Fibroblast of lung (primary cell): ENCODE results near the gene TRPC4AP. TPM values are rescaled to one million over a fixed set of nuclear protein-coding genes. Genes with fewer than 3 reads are reported as not detected.
"Not testable (repeated sequence)": the region's sequence is repeated elsewhere in the genome, so short reads cannot be mapped to it uniquely, and the experiment has no call there.

Experiments
- DNase-seq, 2 donors: peaks; one replicate each; pipeline versions ENCODE4 v3.0.0 to v3.0.0-alpha.2; 2010; ENCODE audit warnings: low read depth in 2 of 2
- H2AFZ ChIP-seq: 2 replicates; pipeline ENCODE4 v1.5.1; 2012; ENCODE audit warnings: low read length, control low read depth, inconsistent platforms
- H3K27ac ChIP-seq: 2 replicates; pipeline ENCODE4 v1.5.1; 2011; ENCODE audit warnings: low read length, control low read depth; ENCODE audit not compliant: insufficient read depth
- H3K27me3 ChIP-seq: 2 replicates; pipeline ENCODE4 v1.5.1; 2011; ENCODE audit warnings: mild to moderate bottlenecking, low read length; ENCODE audit not compliant: control insufficient read depth, insufficient read depth
- H3K36me3 ChIP-seq: 2 replicates; pipeline ENCODE4 v1.5.1; 2011; ENCODE audit warnings: low read length; ENCODE audit not compliant: control insufficient read depth, insufficient read depth
- H3K4me1 ChIP-seq: 2 replicates; pipeline ENCODE4 v1.5.1; 2011; ENCODE audit warnings: low read length; ENCODE audit not compliant: control insufficient read depth, insufficient read depth; ENCODE audit errors: extremely low read depth
- H3K4me2 ChIP-seq: 2 replicates; pipeline ENCODE4 v1.5.1; 2011; ENCODE audit warnings: low read length, control low read depth; ENCODE audit not compliant: insufficient read depth; ENCODE audit errors: extremely low read depth
- H3K4me3 ChIP-seq, 4 experiments: fragments of 200-600 bp in 1 of 4; sonication (generic) in 1 of 4; replicated peaks in 1 of 4; 2 replicates each; pipeline ENCODE4 v1.5.1; 2011 to 2016; ENCODE audit warnings: low read length in 4 of 4, low read depth in 3 of 4, mild to moderate bottlenecking in 3 of 4, control low read depth in 2 of 4, inconsistent platforms in 1 of 4, mixed read lengths in 1 of 4; ENCODE audit not compliant: insufficient read depth in 1 of 4; ENCODE audit errors: control extremely low read depth in 1 of 4
- H3K79me2 ChIP-seq: 2 replicates; pipeline ENCODE4 v1.5.1; 2012; ENCODE audit warnings: mild to moderate bottlenecking, low read length, inconsistent platforms; ENCODE audit not compliant: control insufficient read depth, insufficient read depth
- H3K9ac ChIP-seq: 2 replicates; pipeline ENCODE4 v1.5.1; 2011; ENCODE audit warnings: mild to moderate bottlenecking, low read length, control low read depth; ENCODE audit not compliant: insufficient read depth
- H3K9me3 ChIP-seq: 2 replicates; pipeline ENCODE4 v1.5.1; 2012; ENCODE audit warnings: low read depth, low read length; ENCODE audit not compliant: control insufficient read depth, insufficient read depth
- H4K20me1 ChIP-seq: 2 replicates; pipeline ENCODE4 v1.5.1; 2011; ENCODE audit warnings: low read length; ENCODE audit not compliant: control insufficient read depth, insufficient read depth; ENCODE audit errors: extremely low read depth
- CTCF ChIP-seq, 2 donors: IDR thresholded peaks in 1 of 2; conservative IDR thresholded peaks in 1 of 2; 1 replicate in 1 of 2; 2 replicates in 1 of 2; pipeline ENCODE4 v1.5.1; 2011 to 2012; ENCODE audit warnings: low read length in 2 of 2, control low read depth in 1 of 2, inconsistent platforms in 1 of 2, low read depth in 1 of 2, mild to moderate bottlenecking in 1 of 2
- EZH2 ChIP-seq: IDR thresholded peaks from 2 replicates; pipeline ENCODE4 v1.5.1; 2012; ENCODE audit warnings: low read length, control low read depth, mild to moderate bottlenecking; ENCODE audit errors: missing control alignments
- polyA plus RNA-seq, 2 donors: library from polyadenylated mRNA; depleted of rRNA in 1 of 2; stranded (reverse) in 1 of 2; unstranded in 1 of 2; fragments of >200 nt; gene quantifications; 2 replicates each; pipeline ENCODE4 v1.2.1, GENCODE V29; 2011 to 2012; ENCODE audit warnings: missing spikeins in 1 of 2
- total RNA-seq: library from RNA; depleted of rRNA; stranded (reverse); fragments of >200 nt; gene quantifications from 2 replicates; pipeline ENCODE4 v1.2.1, GENCODE V29; 2014

The TRPC4AP gene
- total and polyA plus RNA-seq, 2 donors (not counting 1 experiment from before 2014, with no cell fraction given) = 63.1 to 89.7 TPM

GRCh38 chr20:35077341-35077740 lies 15.3 kb downstream of the TRPC4AP start:
- Histone ChIP-seq H3K79me2 (peaks cover 45% of the 10 kb centered on the region), H3K9ac (no peak overlapping the region), H3K4me1 (no peaks in the 10 kb centered on the region), H2AFZ (no peak overlapping the region), H4K20me1 (no peaks in the 10 kb centered on the region), H3K36me3 (peaks cover 5% of the 10 kb centered on the region), H3K27me3 (no peaks in the 10 kb centered on the region), H3K4me2 (no peak overlapping the region), H3K4me3 (no peak overlapping the region), H3K9me3 (no peaks in the 10 kb centered on the region), H3K27ac (no peak overlapping the region)
- TF ChIP-seq CTCF (conservative IDR thresholded peaks at IDR 0.05 in 1 of 2, IDR thresholded peaks at IDR 0.05 in 1 of 2; ENCODE audit: low read depth in 1 of 2, low read length in 2 of 2) = no peak
- TF ChIP-seq EZH2 = no peak
- DNase-seq = no peak

- H4K20me1 ChIP-seq, H3K79me2 ChIP-seq, H3K27ac ChIP-seq, H2AFZ ChIP-seq, H3K9ac ChIP-seq, H3K36me3 ChIP-seq, H3K4me2 ChIP-seq, DNase-seq, H3K27me3 ChIP-seq, H3K9me3 ChIP-seq, H3K4me3 ChIP-seq, H3K4me1 ChIP-seq: not testable (repeated sequence)
Observed at GRCh38 chr20:35071436-35072153, 21.0 kb downstream of the TRPC4AP start.

- Histone ChIP-seq H3K4me3 (no peak overlapping the region), H3K4me2 (no peak overlapping the region), H3K27me3 (no peaks in the 10 kb centered on the region), H3K79me2 (peaks cover 40% of the 10 kb centered on the region), H3K4me1 (no peaks in the 10 kb centered on the region), H3K36me3 (no peaks in the 10 kb centered on the region), H3K9ac (no peak overlapping the region), H3K9me3 (no peaks in the 10 kb centered on the region), H3K27ac (no peak overlapping the region), H4K20me1 (no peaks in the 10 kb centered on the region), H2AFZ (no peak overlapping the region)
- DNase-seq = no peak
- TF ChIP-seq EZH2 (no peak), CTCF (conservative IDR thresholded peaks at IDR 0.05 in 1 of 2, IDR thresholded peaks at IDR 0.05 in 1 of 2; ENCODE audit: low read depth in 1 of 2, low read length in 2 of 2) (no peak)
Observed at GRCh38 chr20:35066194-35066593, 26.4 kb downstream of the TRPC4AP start.
